ENCODE results near the gene B3GNT3. TPM values are rescaled to one million over a fixed set of nuclear protein-coding genes. Genes with fewer than 3 reads are reported as not detected.

B3GNT3 gene
- total RNA-seq, 1 experiment from 2014 or later, result not detected

GRCh38 chr19:17859533-17860330 is 64.8 kb downstream of the B3GNT3 start, which contains the start of gene RPL18A:
Gene RPL18A (plus strand): TSS chr19:17859910. CDS start chr19:17859957, 47 bp downstream.
- DNase-seq (ENCODE audit: low spot score), result peak; percentile 99

- DNase-seq (ENCODE audit: low spot score), result no peak
Measured at GRCh38 chr19:17860331-17860992, 65.5 kb downstream of the B3GNT3 start.

- DNase-seq (ENCODE audit: low spot score), result no peak
Measured at GRCh38 chr19:17860993-17861360, 66.0 kb downstream of the B3GNT3 start.

- DNase-seq (ENCODE audit: low spot score), result no peak
Measured at GRCh38 chr19:17861542-17862402, 66.8 kb downstream of the B3GNT3 start.

GRCh38 chr19:17862711-17863519 is 68.0 kb downstream of the B3GNT3 start:
- DNase-seq (ENCODE audit: low spot score), result no peak

Other genes starting within 250 kb of the B3GNT3 start
- gene COLGALT1, start 239.5 kb upstream of the B3GNT3 start, total RNA-seq (2014; rRNA removed; shearing (Covaris generic)), result 161 and 173 TPM in 2 replicates
- gene UNC13A, start 106.8 kb upstream of the B3GNT3 start, total RNA-seq (2014; rRNA removed; shearing (Covaris generic)), result 0.34 and 6.2 TPM in 2 replicates
- gene MAP1S, start 75.7 kb upstream of the B3GNT3 start, total RNA-seq (2014; rRNA removed; shearing (Covaris generic)), result 14.2 and 27.8 TPM in 2 replicates
- gene FCHO1, start 43.7 kb upstream of the B3GNT3 start, total RNA-seq (2014; rRNA removed; shearing (Covaris generic)), result 0.67 and 2.1 TPM in 2 replicates
- not detected in 2 replicates for gene INSL3, start 26.4 kb downstream of the B3GNT3 start, total RNA-seq (2014; rRNA removed; shearing (Covaris generic))
- 0.41 and 0.69 TPM in 2 replicates for gene JAK3, start 52.8 kb downstream of the B3GNT3 start, total RNA-seq (2014; rRNA removed; shearing (Covaris generic))
- 827 and 953 TPM in 2 replicates for gene RPL18A, start 64.8 kb downstream of the B3GNT3 start, total RNA-seq (2014; rRNA removed; shearing (Covaris generic))
- gene SLC5A5, start 76.8 kb downstream of the B3GNT3 start, total RNA-seq (2014; rRNA removed; shearing (Covaris generic)), result not detected in 2 replicates
- gene CCDC124, start 137.9 kb downstream of the B3GNT3 start, total RNA-seq (2014; rRNA removed; shearing (Covaris generic)), result 52.3 and 55.7 TPM in 2 replicates
- gene KCNN1, start 172.0 kb downstream of the B3GNT3 start, total RNA-seq (2014; rRNA removed; shearing (Covaris generic)), result 0.14 TPM in 1 of 2 replicates, not detected in the other
- 7.4 and 12.2 TPM in 2 replicates for gene ARRDC2, start 213.0 kb downstream of the B3GNT3 start, total RNA-seq (2014; rRNA removed; shearing (Covaris generic))

Measured in A172 (cell line).